ENCODE measurements around the gene RASGRP3.

GRCh38 chr2:33522576-33522975, 46.1 kb downstream of the RASGRP3 start:
- TF ChIP-seq CTCF (conservative IDR thresholded peaks at IDR 0.05) (no peak), EZH2 (IDR thresholded peaks at IDR 0.05; ENCODE audit: low read depth) (no peak)

All from PC-9 (cell line).